ENCODE results near the gene HHATL. TPM values are rescaled to one million over a fixed set of nuclear protein-coding genes. Genes with fewer than 3 reads are reported as not detected.
A peak's percentile ranks its signal among the peaks of the same experiment; 100 is the strongest.

Gene HHATL
- polyA plus RNA-seq, 3 donors: not detected

DNA sequence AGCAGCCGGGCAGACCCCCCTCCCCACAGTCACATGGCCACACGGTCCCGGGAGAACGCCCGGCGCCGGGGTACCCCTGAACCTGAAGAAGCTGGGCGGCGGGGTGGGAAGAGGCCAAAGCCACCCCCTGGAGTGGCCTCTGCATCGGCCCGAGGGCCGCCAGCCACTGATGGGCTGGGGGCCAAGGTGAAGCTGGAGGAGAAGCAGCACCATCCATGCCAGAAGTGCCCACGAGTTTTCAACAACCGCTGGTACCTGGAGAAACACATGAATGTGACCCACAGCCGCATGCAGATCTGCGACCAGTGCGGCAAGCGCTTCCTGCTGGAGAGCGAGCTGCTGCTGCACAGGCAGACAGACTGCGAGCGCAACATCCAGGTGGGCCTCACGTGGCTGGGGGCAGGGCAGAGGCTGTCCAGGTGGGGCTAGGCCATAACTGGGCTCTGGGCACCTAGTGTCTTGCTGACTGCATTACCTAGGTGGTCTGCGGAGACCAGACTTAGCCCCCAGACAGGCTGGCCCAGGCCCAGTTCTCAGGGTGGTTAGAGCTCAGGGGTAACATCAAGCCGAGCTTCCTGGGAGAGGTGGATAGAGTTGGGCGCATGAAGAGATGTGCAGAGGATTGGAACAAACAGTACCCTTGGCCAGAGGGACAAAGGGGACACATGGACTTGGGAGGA lies 43.0 kb downstream of the HHATL start:
- peaks cover 25% of the 10 kb centered on the region for H3K79me2 ChIP-seq (ENCODE audit: insufficient read depth, low read length)
- peaks cover 8 to 36% of the 10 kb centered on the region in 2 donors for H3K36me3 ChIP-seq (replicated peaks in 1 of 2; ENCODE audit: control insufficient read depth in 1 of 2, insufficient read depth in 2 of 2, low read length in 2 of 2)
- WGBS (ENCODE audit: insufficient coverage): 96% methylated on average over 16 of the region's 25 CpGs
- DNase-seq: no peak
- peaks cover 23 to 42% of the 10 kb centered on the region in 2 donors for H3K4me1 ChIP-seq (ENCODE audit: control insufficient read depth in 1 of 2, insufficient read depth in 2 of 2, low read length in 2 of 2)
- peaks cover 0 to 3% (median 1%) of the 10 kb centered on the region in 3 donors for H3K27me3 Mint-ChIP-seq (ENCODE audit: low read depth in 3 of 3)
- peak overlapping the region in 1 of 2 donors; percentile 31 for H3K27ac ChIP-seq (ENCODE audit: low read depth in 1 of 2, low read length in 2 of 2)
- intact Hi-C loops (cut with micrococcal nuclease): loop anchor here in 1 of 2 donors (10.0 kb wide), 1 partner anchor 75 kb away; the partner anchor contains the start of gene SEC22C
- H3K4me3 Mint-ChIP-seq: no peak overlapping the region
- peaks cover 33% of the 10 kb centered on the region for H4K20me1 ChIP-seq (ENCODE audit: insufficient read depth, low read length)
- H3K4me1 Mint-ChIP-seq: peaks cover 39% of the 10 kb centered on the region
- peak overlapping the region; percentile 36 for H3K4me2 ChIP-seq (replicated peaks; ENCODE audit: extremely low read depth, low read length, poor library complexity, severe bottlenecking)
- H3K36me3 Mint-ChIP-seq: peaks cover 22 to 49% of the 10 kb centered on the region in 2 donors
- TF ChIP-seq, protein P1, sequence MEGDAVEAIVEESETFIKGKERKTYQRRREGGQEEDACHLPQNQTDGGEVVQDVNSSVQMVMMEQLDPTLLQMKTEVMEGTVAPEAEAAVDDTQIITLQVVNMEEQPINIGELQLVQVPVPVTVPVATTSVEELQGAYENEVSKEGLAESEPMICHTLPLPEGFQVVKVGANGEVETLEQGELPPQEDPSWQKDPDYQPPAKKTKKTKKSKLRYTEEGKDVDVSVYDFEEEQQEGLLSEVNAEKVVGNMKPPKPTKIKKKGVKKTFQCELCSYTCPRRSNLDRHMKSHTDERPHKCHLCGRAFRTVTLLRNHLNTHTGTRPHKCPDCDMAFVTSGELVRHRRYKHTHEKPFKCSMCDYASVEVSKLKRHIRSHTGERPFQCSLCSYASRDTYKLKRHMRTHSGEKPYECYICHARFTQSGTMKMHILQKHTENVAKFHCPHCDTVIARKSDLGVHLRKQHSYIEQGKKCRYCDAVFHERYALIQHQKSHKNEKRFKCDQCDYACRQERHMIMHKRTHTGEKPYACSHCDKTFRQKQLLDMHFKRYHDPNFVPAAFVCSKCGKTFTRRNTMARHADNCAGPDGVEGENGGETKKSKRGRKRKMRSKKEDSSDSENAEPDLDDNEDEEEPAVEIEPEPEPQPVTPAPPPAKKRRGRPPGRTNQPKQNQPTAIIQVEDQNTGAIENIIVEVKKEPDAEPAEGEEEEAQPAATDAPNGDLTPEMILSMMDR (IDR thresholded peaks at IDR 0.05): no peak
- no peak overlapping the region for H3K9ac ChIP-seq (ENCODE audit: insufficient read depth, low read length, poor library complexity, severe bottlenecking)
- no peaks in the 10 kb centered on the region for H3K9me3 ChIP-seq (replicated peaks in 1 of 2; ENCODE audit: control insufficient read depth in 1 of 2, insufficient read depth in 1 of 2, low read length in 2 of 2)
- no peak overlapping the region for H3K4me3 ChIP-seq (replicated peaks in 1 of 3; ENCODE audit: low read depth in 2 of 3, low read length in 3 of 3)
- peaks cover 0 to 3% (median 0%) of the 10 kb centered on the region in 7 donors for H3K9me3 Mint-ChIP-seq
- no peaks in the 10 kb centered on the region for H3K27me3 ChIP-seq (ENCODE audit: control insufficient read depth in 2 of 2, insufficient read depth in 2 of 2, low read length in 2 of 2)
- no peak overlapping the region for H2AFZ ChIP-seq (ENCODE audit: insufficient read depth, low read depth, low read length, poor library complexity, severe bottlenecking)
- peak overlapping the region in 3 of 7 donors; percentile 38 to 65 (median 61) for H3K27ac Mint-ChIP-seq

DNA sequence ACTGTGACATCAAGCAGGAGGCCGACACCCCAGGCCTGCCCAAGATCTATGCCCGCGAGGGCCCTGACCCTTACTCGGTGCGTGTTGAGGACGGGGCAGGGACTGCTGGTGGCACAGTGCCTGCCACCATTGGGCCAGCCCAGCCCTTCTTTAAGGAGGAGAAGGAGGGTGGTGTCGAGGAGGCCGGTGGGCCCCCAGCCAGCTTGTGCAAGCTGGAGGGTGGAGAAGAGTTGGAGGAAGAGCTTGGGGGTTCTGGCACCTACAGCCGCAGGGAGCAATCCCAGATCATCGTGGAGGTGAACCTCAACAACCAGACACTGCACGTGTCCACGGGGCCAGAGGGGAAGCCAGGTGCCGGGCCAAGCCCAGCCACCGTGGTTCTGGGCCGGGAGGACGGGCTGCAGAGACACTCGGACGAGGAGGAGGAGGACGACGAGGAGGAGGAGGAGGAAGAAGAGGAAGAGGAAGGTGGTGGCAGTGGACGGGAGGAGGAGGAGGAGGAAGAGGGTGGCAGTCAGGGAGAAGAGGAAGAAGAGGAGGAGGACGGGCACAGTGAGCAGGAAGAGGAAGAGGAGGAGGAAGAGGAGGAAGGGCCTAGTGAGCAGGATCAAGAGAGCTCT lies 43.7 kb downstream of the HHATL start:
- Histone ChIP-seq H3K9ac (ENCODE audit: insufficient read depth, low read length, poor library complexity, severe bottlenecking) (peak overlapping the region; percentile 15), H4K20me1 (ENCODE audit: insufficient read depth, low read length) (peaks cover 33% of the 10 kb centered on the region), H3K4me2 (replicated peaks; ENCODE audit: extremely low read depth, low read length, poor library complexity, severe bottlenecking) (peak overlapping the region; percentile 36), H2AFZ (ENCODE audit: insufficient read depth, low read depth, low read length, poor library complexity, severe bottlenecking) (no peak overlapping the region), H3K4me3 (replicated peaks in 1 of 3; ENCODE audit: low read depth in 2 of 3, low read length in 3 of 3) (no peak overlapping the region), H3K79me2 (ENCODE audit: insufficient read depth, low read length) (peaks cover 29% of the 10 kb centered on the region), H3K4me1 (ENCODE audit: control insufficient read depth in 1 of 2, insufficient read depth in 2 of 2, low read length in 2 of 2) (peaks cover 23 to 43% of the 10 kb centered on the region in 2 donors), H3K27me3 (ENCODE audit: control insufficient read depth in 2 of 2, insufficient read depth in 2 of 2, low read length in 2 of 2) (no peaks in the 10 kb centered on the region), H3K9me3 (replicated peaks in 1 of 2; ENCODE audit: control insufficient read depth in 1 of 2, insufficient read depth in 1 of 2, low read length in 2 of 2) (no peaks in the 10 kb centered on the region), H3K27ac (ENCODE audit: low read depth in 1 of 2, low read length in 2 of 2) (peak overlapping the region in 1 of 2 donors; percentile 68), H3K36me3 (replicated peaks in 1 of 2; ENCODE audit: control insufficient read depth in 1 of 2, insufficient read depth in 2 of 2, low read length in 2 of 2) (peaks cover 8 to 36% of the 10 kb centered on the region in 2 donors)
- 56% methylated on average over 21 of the region's 22 CpGs for WGBS (ENCODE audit: insufficient coverage)
- TF ChIP-seq, protein P1 (IDR thresholded peaks at IDR 0.05): no peak
- Mint-ChIP-seq H3K4me3 (no peak overlapping the region), H3K9me3 (peaks cover 0 to 3% (median 0%) of the 10 kb centered on the region in 7 donors), H3K36me3 (peaks cover 20 to 46% of the 10 kb centered on the region in 2 donors), H3K4me1 (peaks cover 36% of the 10 kb centered on the region), H3K27me3 (ENCODE audit: low read depth in 3 of 3) (peaks cover 0 to 3% (median 1%) of the 10 kb centered on the region in 3 donors), H3K27ac (peak overlapping the region; percentile 4 to 85 (median 58))
- intact Hi-C loops (cut with micrococcal nuclease): loop anchor here in 1 of 2 donors (10.0 kb wide), 1 partner anchor 74 kb away; the partner anchor contains the start of gene SEC22C
- peak in 1 of 3 donors; percentile 33 for DNase-seq

Measured in CD14-positive monocyte (primary cell).